Measurements from ENCODE around the gene IL4I1. TPM values are rescaled to one million over a fixed set of nuclear protein-coding genes. Genes with fewer than 3 reads are reported as not detected.

The IL4I1 gene
- total RNA-seq, 4 donors from 2014 or later, result 0.34 to 0.50 TPM; not detected in 2

DNA sequence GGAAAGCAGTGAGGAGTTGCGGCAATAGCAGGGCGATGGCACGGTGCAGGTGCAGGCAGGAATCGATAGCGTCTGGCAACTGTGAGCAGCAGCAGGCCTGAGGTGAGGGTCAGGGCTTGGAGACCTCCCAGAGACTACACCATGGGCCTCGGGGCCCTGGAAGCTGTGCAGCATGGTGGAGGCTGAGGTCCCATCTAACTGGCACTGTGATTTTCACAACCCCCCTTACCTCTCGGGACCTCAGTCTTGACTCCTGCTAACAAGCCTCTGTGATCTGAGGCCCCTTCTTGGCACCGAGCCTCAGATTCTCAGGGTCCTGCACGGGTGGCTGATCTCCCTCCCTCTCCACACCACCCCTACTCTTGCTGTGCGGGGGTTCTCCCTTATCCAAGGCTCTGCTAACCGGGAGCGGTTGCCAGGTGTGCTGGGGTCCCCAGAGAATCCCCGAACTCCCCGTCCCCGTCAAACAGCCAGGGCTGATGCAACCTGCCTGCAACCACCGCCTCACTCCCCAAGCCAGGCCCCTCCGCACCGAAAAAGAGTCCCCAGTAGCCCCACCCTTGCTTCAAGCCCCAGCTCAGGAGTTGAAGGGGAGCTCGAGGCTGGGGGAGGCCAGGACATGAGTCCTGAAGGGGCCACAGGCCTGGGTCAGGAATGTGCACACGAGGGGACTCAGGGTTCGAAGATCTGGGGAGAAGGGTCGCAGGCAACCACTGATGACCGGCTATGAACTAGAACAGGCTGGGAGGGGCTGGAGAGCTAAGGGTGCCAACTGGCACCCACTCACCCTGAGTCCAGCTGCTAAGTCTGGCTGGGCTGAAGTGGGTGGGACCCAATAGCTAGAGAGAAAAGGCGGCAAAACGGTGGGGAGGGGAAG, 27.6 kb upstream of the IL4I1 start:
- Histone ChIP-seq H3K27me3 (no peaks in the 10 kb centered on the region), H3K4me3 (no peak overlapping the region), H3K36me3 (peaks cover 5 to 76% (median 61%) of the 10 kb centered on the region in 4 donors), H3K4me1 (peaks cover 17 to 62% (median 38%) of the 10 kb centered on the region in 4 donors), H3K9me3 (no peaks in the 10 kb centered on the region), H3K27ac (replicated peaks in 1 of 4) (peak overlapping the region in 1 of 4 donors; percentile 11)
- TF ChIP-seq, protein P1, sequence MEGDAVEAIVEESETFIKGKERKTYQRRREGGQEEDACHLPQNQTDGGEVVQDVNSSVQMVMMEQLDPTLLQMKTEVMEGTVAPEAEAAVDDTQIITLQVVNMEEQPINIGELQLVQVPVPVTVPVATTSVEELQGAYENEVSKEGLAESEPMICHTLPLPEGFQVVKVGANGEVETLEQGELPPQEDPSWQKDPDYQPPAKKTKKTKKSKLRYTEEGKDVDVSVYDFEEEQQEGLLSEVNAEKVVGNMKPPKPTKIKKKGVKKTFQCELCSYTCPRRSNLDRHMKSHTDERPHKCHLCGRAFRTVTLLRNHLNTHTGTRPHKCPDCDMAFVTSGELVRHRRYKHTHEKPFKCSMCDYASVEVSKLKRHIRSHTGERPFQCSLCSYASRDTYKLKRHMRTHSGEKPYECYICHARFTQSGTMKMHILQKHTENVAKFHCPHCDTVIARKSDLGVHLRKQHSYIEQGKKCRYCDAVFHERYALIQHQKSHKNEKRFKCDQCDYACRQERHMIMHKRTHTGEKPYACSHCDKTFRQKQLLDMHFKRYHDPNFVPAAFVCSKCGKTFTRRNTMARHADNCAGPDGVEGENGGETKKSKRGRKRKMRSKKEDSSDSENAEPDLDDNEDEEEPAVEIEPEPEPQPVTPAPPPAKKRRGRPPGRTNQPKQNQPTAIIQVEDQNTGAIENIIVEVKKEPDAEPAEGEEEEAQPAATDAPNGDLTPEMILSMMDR (IDR thresholded peaks at IDR 0.05), result no peak
- TF ChIP-seq POLR2A (IDR thresholded peaks at IDR 0.05; ENCODE audit: low read depth) (no peak), EP300 (IDR thresholded peaks at IDR 0.05) (no peak), POLR2AphosphoS5 (IDR thresholded peaks at IDR 0.05) (no peak)
- DNase-seq (ENCODE audit: extremely low spot score), result no peak
- intact Hi-C loops (cut with DNase I), result no loop called here
- WGBS, result 79% methylated on average over 22 of the region's 25 CpGs

DNA sequence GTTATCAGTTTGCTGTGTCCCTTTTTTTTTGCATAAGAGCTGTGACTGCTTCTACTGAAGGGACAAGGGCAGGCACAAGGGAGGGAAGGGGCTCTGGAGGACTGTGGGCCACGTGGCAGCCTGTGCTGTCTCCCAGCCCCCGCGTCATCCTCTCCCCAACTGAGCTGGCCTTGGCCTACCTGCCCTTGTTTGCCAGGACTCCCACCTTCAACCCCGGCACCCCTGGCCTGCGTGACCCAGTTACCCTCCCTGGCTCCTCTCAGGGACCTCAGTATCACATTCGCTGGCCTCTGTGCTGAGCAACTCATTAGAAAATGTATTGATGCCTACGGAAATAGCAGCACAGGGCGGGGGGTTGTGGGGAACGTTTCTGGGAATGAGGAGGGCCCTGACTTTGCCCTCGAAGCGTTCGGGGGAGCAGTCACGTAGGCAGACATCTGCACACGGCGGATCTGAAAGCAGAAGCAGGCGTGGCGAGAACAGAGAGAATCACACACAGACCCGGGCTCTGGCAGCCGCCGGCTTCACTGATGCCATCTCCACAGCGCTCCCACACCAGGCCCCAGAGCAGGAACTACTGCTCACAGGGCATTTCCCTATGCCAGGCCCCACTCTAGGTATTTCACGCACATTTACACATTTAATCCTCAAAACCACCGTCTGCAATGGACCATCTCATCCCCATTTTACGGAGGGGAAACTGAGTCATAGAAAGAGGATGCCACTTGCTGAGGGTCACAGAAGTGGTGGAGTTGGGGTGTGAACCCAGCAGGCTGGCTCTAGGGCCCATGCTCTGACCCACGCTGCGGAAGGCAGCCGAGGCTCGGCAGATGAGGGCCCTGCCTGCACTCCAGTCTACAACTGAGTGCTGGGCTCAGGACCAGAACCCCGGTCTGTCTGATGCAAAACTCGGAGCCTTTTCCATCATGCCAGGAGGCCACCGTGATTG, 26.6 kb upstream of the IL4I1 start:
- H3K4me1 ChIP-seq, result peaks cover 15 to 57% (median 34%) of the 10 kb centered on the region in 4 donors
- TF ChIP-seq POLR2A (IDR thresholded peaks at IDR 0.05; ENCODE audit: low read depth), result no peak
- no peak for TF ChIP-seq EP300 (IDR thresholded peaks at IDR 0.05)
- TF ChIP-seq POLR2AphosphoS5 (IDR thresholded peaks at IDR 0.05), result no peak
- TF ChIP-seq, protein P1 (IDR thresholded peaks at IDR 0.05), result no peak
- no peak for DNase-seq (ENCODE audit: extremely low spot score)
- H3K27me3 ChIP-seq, result no peaks in the 10 kb centered on the region
- intact Hi-C loops (cut with DNase I), result no loop called here
- H3K27ac ChIP-seq (replicated peaks in 1 of 4), result no peak overlapping the region
- peaks cover 5 to 79% (median 65%) of the 10 kb centered on the region in 4 donors for H3K36me3 ChIP-seq
- no peaks in the 10 kb centered on the region for H3K9me3 ChIP-seq
- no peak overlapping the region for H3K4me3 ChIP-seq
- WGBS, result 89% methylated on average over 28 of the region's 31 CpGs

DNA sequence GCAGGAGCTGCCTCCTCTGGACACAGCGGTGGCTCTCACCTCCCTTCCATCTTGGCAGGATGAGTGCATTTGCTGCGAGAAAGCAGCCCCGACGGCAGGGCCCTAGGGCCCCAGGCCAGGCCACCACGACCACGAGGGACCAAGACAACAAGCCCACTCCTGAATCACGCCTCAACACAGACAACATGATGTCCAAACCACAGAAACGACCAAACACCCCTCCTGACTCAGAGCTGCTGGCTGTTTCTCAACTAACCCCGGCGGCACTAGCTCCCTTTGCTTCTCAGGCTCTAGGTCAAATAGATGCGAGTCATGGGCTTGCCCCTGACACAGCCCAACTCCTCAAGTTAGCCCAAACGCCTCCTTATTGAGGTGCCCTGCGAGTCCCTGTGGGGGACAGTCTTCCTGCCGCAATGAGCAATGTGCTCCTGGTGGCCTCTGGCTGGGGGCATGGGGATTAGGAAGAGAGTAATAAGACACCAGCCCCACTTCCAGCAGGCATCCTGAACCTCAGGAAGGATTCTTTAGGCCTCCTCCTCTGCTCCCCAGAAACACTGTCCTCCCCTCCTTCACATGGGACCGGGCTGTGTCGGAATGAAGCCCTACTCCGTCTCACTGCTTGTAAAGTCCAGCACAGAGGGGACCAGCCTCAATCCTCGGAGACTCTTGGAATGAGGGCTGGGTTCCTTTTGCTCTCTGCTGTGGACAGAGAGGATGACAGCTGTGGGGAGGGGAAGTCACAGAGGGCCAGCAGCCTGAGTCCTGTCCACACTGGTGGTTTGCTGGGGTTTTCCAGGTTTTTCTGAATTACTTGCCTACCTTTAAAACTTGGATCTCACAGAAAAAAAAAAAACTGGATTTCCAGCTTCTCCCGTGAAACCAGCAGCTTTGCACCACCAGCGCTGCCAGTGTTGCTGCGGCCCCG, 25.4 kb upstream of the IL4I1 start:
- 86% methylated on average over 14 of the region's 22 CpGs for WGBS
- H3K36me3 ChIP-seq, result peaks cover 9 to 85% (median 70%) of the 10 kb centered on the region in 4 donors
- no peaks in the 10 kb centered on the region for H3K27me3 ChIP-seq
- H3K27ac ChIP-seq (replicated peaks in 1 of 4), result no peak overlapping the region
- no peaks in the 10 kb centered on the region for H3K9me3 ChIP-seq
- no peak overlapping the region for H3K4me3 ChIP-seq
- TF ChIP-seq POLR2A (IDR thresholded peaks at IDR 0.05; ENCODE audit: low read depth) (no peak), EP300 (IDR thresholded peaks at IDR 0.05) (no peak), POLR2AphosphoS5 (IDR thresholded peaks at IDR 0.05) (no peak)
- TF ChIP-seq, protein P1 (IDR thresholded peaks at IDR 0.05), result no peak
- intact Hi-C loops (cut with DNase I), result no loop called here
- H3K4me1 ChIP-seq, result peaks cover 3 to 45% (median 22%) of the 10 kb centered on the region in 4 donors
- no peak for DNase-seq (ENCODE audit: extremely low spot score)

Data from esophagus muscularis mucosa (tissue), 4 donors.